Measurements from ENCODE around the gene PTPRH.

GRCh38 chr19:55250262-55251036 is 41.1 kb upstream of the PTPRH start:
- TF ChIP-seq EZH2phosphoT487 (IDR thresholded peaks at IDR 0.05; ENCODE audit: borderline replicate concordance, low read depth, low read length) (no peak), CTCF (conservative IDR thresholded peaks at IDR 0.05; ENCODE audit: low read length) (no peak)
